K562 (cell line): Measurements from ENCODE around the gene UNC79.

Experiments used
- EZH2 ChIP-seq: IDR thresholded peaks from 2 replicates; pipeline ENCODE4 v1.6.1; 2012; ENCODE audit warnings: low read depth, mild to moderate bottlenecking, inconsistent platforms, low read length, borderline replicate concordance
- MLLT1 ChIP-seq, 2 experiments: fragments of 450-650 bp; IDR thresholded peaks; 2 replicates each; pipeline ENCODE4 v1.6.1; 2016
- NR2C2 ChIP-seq, 2 experiments: fragments of 200-800 bp in 1 of 2; sonication (Bioruptor generic) in 1 of 2; sonication (generic) in 1 of 2; formaldehyde crosslinking in 1 of 2; IDR thresholded peaks; 2 replicates each; pipeline versions ENCODE4 v1.6.1 to v1.8.0; 2016 to 2022; ENCODE audit warnings: mild to moderate bottlenecking in 1 of 2, missing compliant biosample characterization in 1 of 2, missing genetic modification characterization in 1 of 2, missing genetic modification reagents in 1 of 2
- PATZ1 ChIP-seq: fragments of 250-450 bp; sonication (Bioruptor Pico); IDR thresholded peaks from 2 replicates; pipeline ENCODE4 v1.5.0; 2020; ENCODE audit warnings: mild to moderate bottlenecking, borderline replicate concordance
- POLR2A ChIP-seq: fragments of 450-650 bp; conservative IDR thresholded peaks from 2 replicates; pipeline ENCODE4 v1.6.1; 2016
- ZNF212 ChIP-seq: fragments of 450-650 bp; formaldehyde crosslinking; IDR thresholded peaks from 2 replicates; pipeline ENCODE4 v1.4.0; 2020; ENCODE audit warnings: mild to moderate bottlenecking

DNA sequence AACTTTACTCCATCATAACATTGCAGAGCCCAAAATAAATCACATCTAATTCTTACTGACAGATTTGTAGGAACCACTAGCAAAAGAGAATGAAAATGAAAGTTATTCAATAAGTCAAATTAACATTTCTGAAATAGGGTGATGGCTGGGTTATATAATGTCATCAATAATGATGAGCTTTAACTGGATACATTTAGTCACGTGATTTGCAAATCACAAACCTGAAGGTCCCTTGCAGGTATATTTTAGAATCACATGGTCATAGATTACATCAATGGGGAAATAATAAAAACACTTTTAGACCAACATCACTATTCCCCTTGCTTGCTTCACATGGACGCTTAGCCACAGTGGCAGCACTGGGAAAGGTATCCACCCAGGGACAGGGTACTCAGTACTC is 270.8 kb downstream of the UNC79 start:
- TF ChIP-seq NR2C2 (CRISPR knock-in tag; IDR thresholded peaks at IDR 0.05) (no peak), NR2C2 (tag; IDR thresholded peaks at IDR 0.05) (no peak), POLR2A (no peak), PATZ1 (no peak), EZH2 (no peak), ZNF212 (no peak), MLLT1 (IDR thresholded peaks at IDR 0.05) (no peak)
